K562 (cell line): ENCODE measurements around the gene NTSR1. TPM values are rescaled to one million over a fixed set of nuclear protein-coding genes. Genes with fewer than 3 reads are reported as not detected.

Experiments
- ATAC-seq: fragments of 200-7000 bp; cut with Tn5 transposase; 3 replicates; pipeline ENCODE4 v1.9.1; 2020; ENCODE audit warnings: moderate library complexity
- BruUV-seq: library from RNA; stranded (reverse); fragments of 400-500 nt; replicated peaks from 2 replicates; lab custom pipeline; 2021; lab: Mats Ljungman, UMichigan
- CTCF ChIA-PET: fragments of 300-600 bp; formaldehyde crosslinking; extraction: SDS; loops from one replicate; lab custom pipeline; 2021; ENCODE audit warnings: low intra/inter-chr PET ratio; lab: Yijun Ruan, JAX
- POLR2A ChIA-PET: fragments of 300-600, 350-650 bp; sonication (Branson Sonifier 250); formaldehyde crosslinking; extraction: SDS; loops from one replicate; lab custom pipeline; 2021; ENCODE audit warnings: antibody characterized with exemption, inconsistent platforms; lab: Yijun Ruan, JAX
- DNase-seq, 4 experiments: peaks; one replicate each; pipeline versions ENCODE4 v3.0.0 to v3.0.0-alpha.2; 2011 to 2018; ENCODE audit warnings: low spot score in 3 of 4, mixed read lengths in 3 of 4; ENCODE audit errors: extremely low read depth in 1 of 4
- FAIRE-seq: peaks from 2 replicates; lab custom pipeline; 2011; peaks lifted over from hg19 to GRCh38; lab: Jason Lieb, UNC
- H2AFZ ChIP-seq: 2 replicates; pipeline ENCODE4 v1.6.0; 2011; ENCODE audit warnings: low read depth, low read length, control low read depth, inconsistent platforms
- H3K27ac ChIP-seq: fragments of 200-600 bp; 3 replicates; pipeline ENCODE4 v1.8.0; 2011; ENCODE audit warnings: low read depth, mild to moderate bottlenecking, control low read depth, inconsistent platforms, low read length, moderate library complexity, mixed read lengths; ENCODE audit errors: extremely low read depth
- H3K27me3 ChIP-seq, 2 experiments: fragments of 300-600 bp in 1 of 2; 2 replicates in 1 of 2; 3 replicates in 1 of 2; pipeline versions ENCODE4 v1.6.0 to v1.8.0; 2011; ENCODE audit warnings: inconsistent platforms in 2 of 2, low read length in 2 of 2, mild to moderate bottlenecking in 1 of 2, mixed read lengths in 1 of 2, moderate library complexity in 1 of 2; ENCODE audit not compliant: control insufficient read depth in 2 of 2, insufficient read depth in 2 of 2
- H3K36me3 ChIP-seq: fragments of 300-600 bp; 3 replicates; pipeline ENCODE4 v1.8.0; 2011; ENCODE audit warnings: mild to moderate bottlenecking, low read length, inconsistent platforms; ENCODE audit not compliant: control insufficient read depth, insufficient read depth
- H3K4me1 ChIP-seq, 2 experiments: fragments of 200-600 bp in 1 of 2; replicated peaks in 1 of 2; 2 replicates in 1 of 2; 3 replicates in 1 of 2; pipeline versions ENCODE4 v1.5.1 to v1.8.0; 2011; ENCODE audit warnings: inconsistent platforms in 2 of 2, low read length in 2 of 2, mild to moderate bottlenecking in 1 of 2, mixed read lengths in 1 of 2, moderate library complexity in 1 of 2; ENCODE audit not compliant: control insufficient read depth in 2 of 2, insufficient read depth in 2 of 2
- H3K4me2 ChIP-seq: 2 replicates; pipeline ENCODE4 v1.6.1; 2011; ENCODE audit warnings: low read length, control low read depth, inconsistent platforms, mixed read lengths; ENCODE audit not compliant: insufficient read depth
- H3K4me3 ChIP-seq: fragments of 200-600 bp; sonication (generic), shearing (Covaris generic); 2 replicates; pipeline ENCODE4 v1.5.1; 2016; ENCODE audit warnings: control low read depth, inconsistent platforms
- H3K79me2 ChIP-seq: fragments of 200-600 bp; 3 replicates; pipeline ENCODE4 v1.8.0; 2011; ENCODE audit warnings: low read length, inconsistent platforms; ENCODE audit not compliant: control insufficient read depth, insufficient read depth
- H3K9ac ChIP-seq, 2 experiments: 2 replicates each; pipeline versions ENCODE4 v1.6.0 to v1.6.1; 2011; ENCODE audit warnings: low read depth in 2 of 2, low read length in 2 of 2, control low read depth in 1 of 2, inconsistent platforms in 1 of 2, mild to moderate bottlenecking in 1 of 2, mixed read lengths in 1 of 2; ENCODE audit not compliant: insufficient read depth in 1 of 2
- H3K9me1 ChIP-seq: one replicate; pipeline ENCODE4 v1.6.0; 2011; ENCODE audit warnings: inconsistent platforms, mild to moderate bottlenecking, low read length, moderate library complexity; ENCODE audit not compliant: control insufficient read depth, insufficient read depth
- H3K9me3 ChIP-seq: replicated peaks from 2 replicates; pipeline ENCODE4 v1.5.1; 2011; ENCODE audit warnings: low read depth, low read length, inconsistent platforms; ENCODE audit not compliant: control insufficient read depth, insufficient read depth
- H4K20me1 ChIP-seq: replicated peaks from 2 replicates; pipeline ENCODE4 v1.6.1; 2011; ENCODE audit warnings: low read length, inconsistent platforms, mixed read lengths; ENCODE audit not compliant: control insufficient read depth, insufficient read depth
- DNMT1 ChIP-seq: fragments of 450-650 bp; IDR thresholded peaks from 2 replicates; pipeline ENCODE4 v1.6.1; 2016; ENCODE audit warnings: antibody characterized with exemption, mild to moderate bottlenecking
- KDM1A ChIP-seq, 2 experiments: fragments of 450-650 bp; IDR thresholded peaks; 2 replicates each; pipeline ENCODE4 v1.6.1; 2016; ENCODE audit warnings: mild to moderate bottlenecking in 2 of 2
- LARP7 ChIP-seq: fragments of 450-650 bp; IDR thresholded peaks from 2 replicates; pipeline ENCODE4 v1.6.1; 2016
- MAX ChIP-seq: sonication (generic); formaldehyde crosslinking; IDR thresholded peaks from 2 replicates; pipeline ENCODE4 v1.9.0; 2022; ENCODE audit warnings: mild to moderate bottlenecking, missing genetic modification reagents
- NONO ChIP-seq, 2 experiments: fragments of 200-400 bp in 1 of 2; fragments of 450-650 bp in 1 of 2; formaldehyde crosslinking in 1 of 2; IDR thresholded peaks; 2 replicates each; pipeline ENCODE4 v1.6.1; 2017; ENCODE audit warnings: low read depth in 2 of 2, mild to moderate bottlenecking in 2 of 2, moderate library complexity in 2 of 2, low read length in 1 of 2
- TAF7 ChIP-seq: fragments of 450-650 bp; IDR thresholded peaks from 2 replicates; pipeline ENCODE4 v1.6.1; 2016; ENCODE audit warnings: missing genetic modification characterization, missing compliant biosample characterization
- THRB ChIP-seq: fragments of 450-650 bp; formaldehyde crosslinking; conservative IDR thresholded peaks from 2 replicates; pipeline ENCODE4 v1.4.0; 2022; ENCODE audit warnings: mild to moderate bottlenecking, missing genetic modification characterization
- ZZZ3 ChIP-seq: fragments of 450-650 bp; IDR thresholded peaks from 2 replicates; pipeline ENCODE4 v1.6.1; 2016; ENCODE audit warnings: antibody characterized with exemption, mild to moderate bottlenecking, moderate library complexity
- WGBS: fragments of 100-300 bp; shearing (Covaris generic); methylation state at CpG from one replicate; pipeline ENCODE4 v1.1.6; 2016; ENCODE audit warnings: low coverage, mixed read lengths; ENCODE audit not compliant: insufficient coverage; ENCODE audit errors: missing lambda C conversion rate; 5-methylcytosine and 5-hydroxymethylcytosine counted together
- in situ Hi-C: fragments of 300-500 bp; cut with MboI; formaldehyde crosslinking; loops from 4 replicates; pipeline ENCODE4 v1.15.0; 2018; ENCODE audit warnings: inconsistent platforms, mixed read lengths
- intact Hi-C: fragments of 100-400 bp; cut with micrococcal nuclease; formaldehyde crosslinking; loops from 2 replicates; pipeline ENCODE4 v1.14.2; 2022
- polyA plus RNA-seq, 8 experiments: library from polyadenylated mRNA; depleted of rRNA in 4 of 8; stranded (reverse) in 5 of 8; unstranded in 3 of 8; fragments of >200 nt; fragmentation: Nextera tagmentation in 2 of 8; fragmentation: Illumina TruSeq in 1 of 8; extraction: Ambion mirVana in 2 of 8; extraction: Trizol in 1 of 8; gene quantifications; 2 replicates each; pipeline versions ENCODE4 v1.2.1 to v1.2.3, GENCODE V29; 2011 to 2014; ENCODE audit warnings: inconsistent platforms in 1 of 8, missing spikeins in 1 of 8
- total RNA-seq, 7 experiments: library from RNA; depleted of rRNA in 6 of 7; stranded (reverse); fragments of >200 nt in 6 of 7; fragmentation: Illumina TruSeq in 2 of 7; extraction: Trizol in 2 of 7; gene quantifications; 2 replicates each; pipeline versions ENCODE4 v1.2.1 to v1.2.3, GENCODE V29; 2011 to 2021; ENCODE audit warnings: low replicate concordance in 1 of 7

The NTSR1 gene
- total and polyA plus RNA-seq, 9 of the 15 experiments (the other 6 are each of a cell fraction or from before 2014, with no cell fraction given): 0.04 to 0.40 (median 0.13) TPM; not detected in 3

- TF ChIP-seq DNMT1 (no peak), THRB (CRISPR knock-in tag) (no peak), NONO (IDR thresholded peaks at IDR 0.05; ENCODE audit: low read depth in 2 of 2, low read length in 1 of 2) (no peak), ZZZ3 (no peak), TAF7 (tag) (no peak)
These were observed 80.0 kb downstream of the NTSR1 start (continued) for GRCh38 chr20:62788607-62789006.

- in situ Hi-C loops: loop anchor here (5.0 kb wide), 1 partner anchor 123 kb away; no protein-coding TSS in a partner anchor
- peaks cover 4 to 14% of the 10 kb centered on the region in 2 experiments; a peak in 3 of 5 replicates for H3K27me3 ChIP-seq
- H3K4me1 ChIP-seq: peaks cover 6 to 53% of the 10 kb centered on the region in 2 experiments; a peak in 4 of 5 replicates
- BruUV-seq: no TSS peak
- CTCF ChIA-PET: interaction anchor here (1.3 kb wide), 1 partner anchor 122 kb away, joined by 5 read pairs; no protein-coding TSS in a partner anchor
- DNase-seq (no peak), ATAC-seq (no peak), FAIRE-seq (no peak)
- H3K4me2 ChIP-seq: no peak overlapping the region
- no peak overlapping the region for H3K9ac ChIP-seq
- H3K27ac ChIP-seq: no peak overlapping the region
- H3K79me2 ChIP-seq: no peaks in the 10 kb centered on the region; the same call in 2 of the 3 replicates
- peak in 1 of 2 experiments; percentile 77; a peak in 1 of 4 replicates for TF ChIP-seq KDM1A (IDR thresholded peaks at IDR 0.05)
- TF ChIP-seq LARP7: no peak
- peak; percentile 46; the same call in 1 of the 2 replicates for TF ChIP-seq MAX (CRISPR knock-in tag)
- TF ChIP-seq, all 486 proteins: peak for 2
- no peak overlapping the region for H2AFZ ChIP-seq
- 44% methylated on average over 12 of the region's 12 CpGs for WGBS
- H3K9me1 ChIP-seq: no peaks in the 10 kb centered on the region
- intact Hi-C loops: loop anchor here (5.0 kb wide), 1 partner anchor 103 kb away; no protein-coding TSS in a partner anchor
- no peak overlapping the region for H3K4me3 ChIP-seq
- no peaks in the 10 kb centered on the region for H3K9me3 ChIP-seq
- no peaks in the 10 kb centered on the region for H4K20me1 ChIP-seq
- H3K36me3 ChIP-seq: no peaks in the 10 kb centered on the region
- POLR2A ChIA-PET: interaction anchor here (0.6 to 1.6 kb wide), 2 partner anchors 14 to 164 kb away, joined by 4 to 6 read pairs; no protein-coding TSS in a partner anchor
These were observed 81.4 kb downstream of the NTSR1 start for GRCh38 chr20:62790075-62790474.
